Activated CD4-positive, alpha-beta T cell treated with anti-CD3 and anti-CD28 coated beads, Interleukin-2, amount 10 ng/mL, durations not matched to agents 7 days and 5 days (primary cell): Measurements from ENCODE around the gene CAMSAP2. TPM values are rescaled to one million over a fixed set of nuclear protein-coding genes. Genes with fewer than 3 reads are reported as not detected.
A peak's percentile ranks its signal among the peaks of the same experiment; 100 is the strongest.
"Not testable (repeated sequence)": the region's sequence is repeated elsewhere in the genome, so short reads cannot be mapped to it uniquely, and the experiment has no call there.

ENCODE experiments used
- CTCF ChIA-PET: fragments of 350-600 bp; sonication (Branson Sonifier 250); formaldehyde crosslinking; loops from one replicate; lab custom pipeline; 2021; ENCODE audit warnings: antibody characterized with exemption; lab: Charles Lee
- POLR2A ChIA-PET: fragments of 350-600 bp; sonication (Branson Sonifier 250); formaldehyde crosslinking; loops from one replicate; lab custom pipeline; 2021; ENCODE audit warnings: antibody characterized with exemption; lab: Charles Lee
- DNase-seq: peaks from one replicate; pipeline ENCODE4 v3.0.0-alpha.2; 2020
- H3K27ac Mint-ChIP-seq: one replicate; pipeline ENCODE4 v1.8.0; 2021; ENCODE audit warnings: mild to moderate bottlenecking, moderate library complexity, mixed read lengths
- H3K27me3 Mint-ChIP-seq: one replicate; pipeline ENCODE4 v1.8.0; 2021; ENCODE audit warnings: mixed read lengths
- H3K36me3 Mint-ChIP-seq: one replicate; pipeline ENCODE4 v1.8.0; 2021; ENCODE audit warnings: low read depth, mixed read lengths
- H3K4me1 Mint-ChIP-seq: one replicate; pipeline ENCODE4 v1.8.0; 2021; ENCODE audit warnings: mixed read lengths
- H3K4me3 Mint-ChIP-seq: one replicate; pipeline ENCODE4 v1.8.0; 2021; ENCODE audit warnings: mild to moderate bottlenecking, moderate library complexity, mixed read lengths
- H3K9me3 Mint-ChIP-seq: one replicate; pipeline ENCODE4 v1.8.0; 2021; ENCODE audit warnings: mixed read lengths
- total RNA-seq, 2 experiments: library from RNA; stranded (reverse); gene quantifications; one replicate each; pipeline ENCODE4 v1.2.3, GENCODE V29; 2021

The CAMSAP2 gene
- total RNA-seq, 2 experiments from 2014 or later: 0.81 to 0.82 TPM

GRCh38 chr1:200794506-200795065 is 55.9 kb downstream of the CAMSAP2 start:
- no peak overlapping the region for H3K4me3 Mint-ChIP-seq
- H3K9me3 Mint-ChIP-seq: peaks cover 3% of the 10 kb centered on the region
- no peaks in the 10 kb centered on the region for H3K27me3 Mint-ChIP-seq
- no peaks in the 10 kb centered on the region for H3K4me1 Mint-ChIP-seq
- POLR2A ChIA-PET: interaction anchor here (0.6 kb wide), 1 partner anchor 29 kb away, joined by 7 read pairs; no protein-coding TSS in a partner anchor
- no peaks in the 10 kb centered on the region for H3K36me3 Mint-ChIP-seq
- no peak overlapping the region for H3K27ac Mint-ChIP-seq
- DNase-seq: no peak
- CTCF ChIA-PET: interaction anchor here (1.3 kb wide), 1 partner anchor 172 kb away, joined by 6 read pairs; no protein-coding TSS in a partner anchor

GRCh38 chr1:200795156-200795555 is 56.5 kb downstream of the CAMSAP2 start:
- Mint-ChIP-seq H3K27me3 (no peaks in the 10 kb centered on the region), H3K4me1 (no peaks in the 10 kb centered on the region), H3K36me3 (no peaks in the 10 kb centered on the region), H3K9me3 (peaks cover 3% of the 10 kb centered on the region), H3K27ac (no peak overlapping the region), H3K4me3 (no peak overlapping the region)
- ChIA-PET POLR2A (no interaction called here), CTCF (no interaction called here)
- no peak for DNase-seq

GRCh38 chr1:200802042-200802441 is 63.3 kb downstream of the CAMSAP2 start:
- Mint-ChIP-seq H3K27me3 (peaks cover 6% of the 10 kb centered on the region), H3K4me3 (no peak overlapping the region), H3K36me3 (no peaks in the 10 kb centered on the region), H3K27ac (no peak overlapping the region), H3K4me1 (no peaks in the 10 kb centered on the region), H3K9me3 (no peaks in the 10 kb centered on the region)
- ChIA-PET CTCF (interaction anchor here (1.3 kb wide), 1 partner anchor 180 kb away, joined by 6 read pairs; no protein-coding TSS in a partner anchor), POLR2A (no interaction called here)
- DNase-seq: no peak

DNA sequence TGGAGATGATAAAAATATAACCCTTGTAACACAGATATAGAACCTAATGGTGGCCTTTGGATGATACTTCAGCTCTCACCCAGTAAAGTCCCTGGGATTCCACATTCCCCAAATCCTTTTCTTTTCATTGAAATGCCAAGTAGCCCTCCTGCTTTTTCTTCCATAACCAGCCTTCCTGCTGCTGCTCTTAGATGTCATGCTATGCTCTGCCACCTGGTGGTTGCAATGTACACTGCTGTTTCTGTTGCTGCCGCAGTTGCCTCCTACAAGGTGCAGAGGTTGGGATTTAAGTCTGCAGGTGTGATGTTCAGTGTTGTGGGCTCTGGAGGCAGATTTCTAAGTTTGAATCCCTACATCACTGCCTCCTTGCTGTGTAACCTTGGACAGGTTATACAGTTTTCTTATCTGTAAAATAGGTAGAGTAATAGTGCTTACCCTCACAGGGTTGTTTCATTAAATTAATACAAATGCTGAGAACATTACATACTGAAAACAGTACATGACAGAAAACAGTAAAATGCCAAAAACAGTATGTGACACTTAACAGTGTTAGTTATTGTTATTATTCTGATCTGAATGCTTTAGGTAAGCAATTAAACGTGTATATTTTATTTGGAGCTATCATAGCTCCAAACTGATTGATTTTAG is 64.3 kb downstream of the CAMSAP2 start:
- Mint-ChIP-seq H3K4me1 (no peaks in the 10 kb centered on the region), H3K36me3 (no peaks in the 10 kb centered on the region), H3K4me3 (no peak overlapping the region), H3K27ac (no peak overlapping the region), H3K9me3 (no peaks in the 10 kb centered on the region), H3K27me3 (peaks cover 6% of the 10 kb centered on the region)
- POLR2A ChIA-PET: interaction anchor here (0.7 kb wide), 1 partner anchor 19 kb away, joined by 4 read pairs; no protein-coding TSS in a partner anchor
- DNase-seq: peak; percentile 81
- CTCF ChIA-PET: interaction anchor here (1.0 to 1.4 kb wide), 2 partner anchors 179 to 181 kb away, joined by 4 to 10 read pairs; no protein-coding TSS in a partner anchor

DNA sequence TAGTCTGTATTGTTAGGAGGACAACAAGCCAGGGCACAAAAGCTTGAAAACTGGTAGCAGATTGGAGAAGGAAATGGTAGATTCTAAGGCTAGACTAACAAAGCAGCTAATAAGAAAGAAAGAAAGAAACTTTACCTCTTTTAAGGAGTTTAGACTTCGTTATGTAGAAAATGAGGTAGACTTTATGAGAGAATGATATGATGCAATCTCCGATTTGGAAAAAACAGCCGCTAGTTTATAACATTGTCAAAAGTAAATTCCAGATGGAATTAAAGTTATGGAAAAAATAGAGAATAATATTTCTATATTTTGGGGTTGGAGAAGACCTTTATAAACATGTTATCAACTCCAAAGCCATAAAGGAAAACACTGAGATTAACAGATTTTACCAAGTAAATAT is 67.0 kb downstream of the CAMSAP2 start:
- DNase-seq: no peak
- ChIA-PET CTCF (interaction anchor here (1.0 kb wide), 2 partner anchors 129 to 183 kb away, joined by 3 to 5 read pairs; no protein-coding TSS in a partner anchor), POLR2A (no interaction called here)

GRCh38 chr1:200808846-200809245 is 70.2 kb downstream of the CAMSAP2 start:
- Mint-ChIP-seq H3K9me3 (no peaks in the 10 kb centered on the region), H3K4me3 (no peak overlapping the region), H3K27me3 (peaks cover 6% of the 10 kb centered on the region), H3K36me3 (no peaks in the 10 kb centered on the region), H3K27ac (no peak overlapping the region), H3K4me1 (no peaks in the 10 kb centered on the region)
- DNase-seq: no peak
- POLR2A ChIA-PET: no interaction called here
- CTCF ChIA-PET: interaction anchor here (0.9 to 1.7 kb wide), 2 partner anchors 27 to 187 kb away, joined by 3 to 6 read pairs; no protein-coding TSS in a partner anchor

More for the DNA sequence above, 67.0 kb downstream of the CAMSAP2 start:
- Mint-ChIP-seq H3K9me3 (no peaks in the 10 kb centered on the region), H3K27me3 (peaks cover 6% of the 10 kb centered on the region), H3K4me3 (no peak overlapping the region), H3K4me1 (no peaks in the 10 kb centered on the region), H3K36me3 (no peaks in the 10 kb centered on the region), H3K27ac (no peak overlapping the region)

DNA sequence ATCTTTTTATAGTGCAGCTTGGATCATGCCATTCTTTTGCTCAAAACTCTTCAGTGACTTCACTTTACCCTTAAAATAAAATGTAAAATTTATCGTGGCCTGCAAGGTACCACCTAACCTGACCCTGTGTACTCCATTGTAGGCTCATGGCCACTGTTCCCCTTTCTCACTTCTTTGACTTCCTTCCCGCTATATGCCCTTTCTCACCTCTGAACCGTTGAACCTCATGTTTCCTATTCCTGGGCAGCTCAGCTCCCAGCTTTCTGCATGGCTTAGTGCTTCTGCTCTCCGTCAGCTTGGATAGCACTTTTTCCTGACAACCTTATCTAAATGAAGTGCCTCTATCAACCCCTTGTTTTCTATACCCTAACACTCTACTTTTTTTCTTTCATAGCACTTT is 73.0 kb downstream of the CAMSAP2 start:
- no peak overlapping the region for H3K4me3 Mint-ChIP-seq

DNA sequence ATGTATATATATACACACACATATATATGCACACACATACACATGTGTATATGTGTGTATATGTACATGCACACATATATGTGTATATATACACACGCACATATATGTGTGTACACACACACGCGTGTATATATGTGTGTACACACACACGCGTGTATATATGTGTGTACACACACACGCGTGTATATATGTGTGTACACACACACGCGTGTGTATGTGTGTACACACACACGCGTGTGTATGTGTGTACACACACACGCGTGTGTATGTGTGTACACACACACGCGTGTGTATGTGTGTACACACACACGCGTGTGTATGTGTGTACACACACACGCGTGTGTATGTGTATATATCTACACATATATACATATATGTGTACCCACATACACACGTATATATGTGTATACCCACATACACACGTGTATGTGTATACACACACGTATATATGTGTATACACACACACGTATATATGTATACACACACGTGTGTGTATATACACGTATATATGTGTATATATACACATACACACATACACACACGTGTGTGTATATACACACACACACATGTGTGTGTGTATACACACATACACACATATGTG is 78.0 kb downstream of the CAMSAP2 start:
- POLR2A ChIA-PET, H3K4me1 Mint-ChIP-seq, H3K27me3 Mint-ChIP-seq, H3K4me3 Mint-ChIP-seq, H3K27ac Mint-ChIP-seq, H3K9me3 Mint-ChIP-seq, H3K36me3 Mint-ChIP-seq, DNase-seq, CTCF ChIA-PET: not testable (repeated sequence)

More for the DNA sequence above, 73.0 kb downstream of the CAMSAP2 start:
- DNase-seq: no peak
- ChIA-PET CTCF (interaction anchor here (0.6 kb wide), 1 partner anchor 508 kb away, joined by 7 read pairs; no protein-coding TSS in a partner anchor), POLR2A (no interaction called here)
- H3K27ac Mint-ChIP-seq: no peak overlapping the region
- no peaks in the 10 kb centered on the region for H3K4me1 Mint-ChIP-seq
- H3K36me3 Mint-ChIP-seq: no peaks in the 10 kb centered on the region
- no peaks in the 10 kb centered on the region for H3K9me3 Mint-ChIP-seq
- H3K27me3 Mint-ChIP-seq: peaks cover 2% of the 10 kb centered on the region

DNA sequence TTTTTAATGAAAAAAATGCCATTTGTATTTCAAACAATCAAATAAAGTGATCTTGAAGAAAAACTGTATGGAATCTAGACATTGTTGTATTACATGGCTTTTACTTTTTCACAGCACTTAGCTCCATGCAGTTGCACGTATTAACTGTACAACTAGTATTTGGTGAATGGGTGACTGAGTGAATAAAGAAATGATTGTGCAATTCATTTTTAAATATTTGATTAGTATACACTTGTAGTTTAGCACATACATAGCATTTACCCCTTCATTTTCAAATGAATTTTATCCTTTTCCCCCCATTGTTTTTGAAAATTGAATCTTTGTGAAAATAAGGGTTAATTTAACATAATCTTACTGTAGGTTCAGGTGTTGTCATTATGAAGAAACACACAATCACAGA is 79.6 kb downstream of the CAMSAP2 start:
- Mint-ChIP-seq H3K27ac (no peak overlapping the region), H3K27me3 (no peaks in the 10 kb centered on the region), H3K4me3 (no peak overlapping the region), H3K4me1 (no peaks in the 10 kb centered on the region), H3K9me3 (no peaks in the 10 kb centered on the region), H3K36me3 (no peaks in the 10 kb centered on the region)
- ChIA-PET CTCF (no interaction called here), POLR2A (no interaction called here)
- no peak for DNase-seq

DNA sequence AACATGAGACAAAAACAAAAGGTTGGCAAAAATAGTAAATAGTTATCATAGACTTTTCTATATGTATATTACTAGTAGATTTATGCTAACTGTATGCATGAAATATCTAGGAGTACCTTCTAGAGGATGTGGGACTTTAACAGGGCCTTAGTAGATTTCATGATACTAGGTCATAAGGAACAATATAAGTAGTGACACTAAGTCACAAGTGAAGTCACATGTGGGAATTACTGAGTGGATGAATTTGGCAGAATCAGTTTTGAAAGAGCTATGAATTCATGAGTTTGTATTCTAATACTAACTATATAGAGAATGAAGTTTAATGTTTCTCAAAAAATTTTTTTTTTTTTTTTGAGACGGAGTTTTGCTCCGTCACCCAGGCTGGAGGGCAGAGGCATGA is 81.0 kb downstream of the CAMSAP2 start:
- POLR2A ChIA-PET: no interaction called here
- Mint-ChIP-seq H3K27me3 (peaks cover 2% of the 10 kb centered on the region), H3K36me3 (no peaks in the 10 kb centered on the region), H3K27ac (no peak overlapping the region), H3K4me3 (no peak overlapping the region), H3K4me1 (no peaks in the 10 kb centered on the region), H3K9me3 (no peaks in the 10 kb centered on the region)
- CTCF ChIA-PET: interaction anchor here (0.5 to 0.7 kb wide), 2 partner anchors 245 to 1388 kb away, joined by 3 read pairs; no protein-coding TSS in a partner anchor
- no peak for DNase-seq

- Mint-ChIP-seq H3K4me3 (no peak overlapping the region), H3K4me1 (no peaks in the 10 kb centered on the region), H3K36me3 (no peaks in the 10 kb centered on the region), H3K9me3 (no peaks in the 10 kb centered on the region), H3K27me3 (peaks cover 4% of the 10 kb centered on the region), H3K27ac (no peak overlapping the region)
- ChIA-PET CTCF (no interaction called here), POLR2A (no interaction called here)
- no peak for DNase-seq
These were observed 92.4 kb downstream of the CAMSAP2 start for GRCh38 chr1:200831091-200831490.

GRCh38 chr1:200834383-200834782 is 95.7 kb downstream of the CAMSAP2 start:
- ChIA-PET CTCF (no interaction called here), POLR2A (no interaction called here)
- no peak for DNase-seq
- no peaks in the 10 kb centered on the region for H3K36me3 Mint-ChIP-seq
- no peaks in the 10 kb centered on the region for H3K4me1 Mint-ChIP-seq
- no peaks in the 10 kb centered on the region for H3K9me3 Mint-ChIP-seq
- H3K27ac Mint-ChIP-seq: no peak overlapping the region
- H3K27me3 Mint-ChIP-seq: peaks cover 4% of the 10 kb centered on the region
- H3K4me3 Mint-ChIP-seq: no peak overlapping the region

GRCh38 chr1:200836213-200836612 is 97.5 kb downstream of the CAMSAP2 start:
- Mint-ChIP-seq H3K4me1 (no peaks in the 10 kb centered on the region), H3K4me3 (no peak overlapping the region), H3K27ac (no peak overlapping the region), H3K27me3 (peaks cover 2% of the 10 kb centered on the region), H3K9me3 (no peaks in the 10 kb centered on the region), H3K36me3 (no peaks in the 10 kb centered on the region)
- DNase-seq: no peak
- ChIA-PET CTCF (interaction anchor here (1.0 kb wide), 1 partner anchor 28 kb away, joined by 3 read pairs; no protein-coding TSS in a partner anchor), POLR2A (no interaction called here)
